Body of pancreas (tissue), 4 donors: ENCODE results near the gene NAALADL1.

Source experiments
- POLR2A ChIP-seq, 3 donors: fragments of 450-650 bp; IDR thresholded peaks; one replicate each; pipeline ENCODE4 v1.6.1; 2016; ENCODE audit warnings: antibody characterized with exemption in 3 of 3, mild to moderate bottlenecking in 2 of 3
- TF ChIP-seq, protein P1 (sequence below), 7 experiments: fragments of 450-650 bp in 4 of 7; fragments of 200-600 bp in 3 of 7; sonication (generic) in 3 of 7; IDR thresholded peaks; one replicate each; pipeline ENCODE4 v1.5.1; 2016 to 2019; ENCODE audit warnings: antibody characterized with exemption in 7 of 7

DNA sequence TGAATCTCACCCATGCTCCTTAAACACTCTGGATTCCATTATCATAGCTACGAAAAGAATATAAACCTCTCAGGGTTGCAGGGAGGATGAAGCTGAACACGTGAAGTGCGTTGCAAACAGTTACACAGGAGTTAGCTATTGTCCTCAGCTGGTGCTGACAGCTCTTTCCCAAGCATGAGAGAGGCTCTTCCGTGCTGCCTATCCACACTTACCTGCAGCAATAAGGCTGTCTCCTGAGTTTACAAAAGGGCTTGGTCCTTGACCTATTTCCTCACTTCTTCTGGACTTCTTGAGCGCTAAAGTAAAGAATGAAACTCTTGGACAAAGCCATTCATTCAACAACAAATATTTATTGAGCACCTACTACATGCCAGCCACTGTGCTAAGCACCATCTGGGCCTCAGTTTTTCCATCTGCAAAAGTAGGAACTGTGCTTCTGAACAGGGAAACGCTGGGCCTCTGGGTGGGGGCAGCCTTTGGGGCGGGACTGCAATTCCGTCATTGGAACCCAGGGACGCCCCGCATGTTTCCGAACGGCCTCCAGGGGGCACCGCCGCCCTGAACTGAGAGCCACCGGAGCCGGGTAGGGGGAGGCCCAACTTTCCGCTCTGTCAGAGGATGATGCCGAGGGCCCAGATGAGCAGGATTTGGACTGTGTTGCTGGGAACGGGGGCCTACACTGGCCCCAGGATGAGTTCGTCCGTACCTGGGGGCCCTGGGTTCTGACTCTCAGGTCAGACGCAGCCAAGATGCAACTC is 45.0 kb downstream of the NAALADL1 start:
- TF ChIP-seq, protein P1, sequence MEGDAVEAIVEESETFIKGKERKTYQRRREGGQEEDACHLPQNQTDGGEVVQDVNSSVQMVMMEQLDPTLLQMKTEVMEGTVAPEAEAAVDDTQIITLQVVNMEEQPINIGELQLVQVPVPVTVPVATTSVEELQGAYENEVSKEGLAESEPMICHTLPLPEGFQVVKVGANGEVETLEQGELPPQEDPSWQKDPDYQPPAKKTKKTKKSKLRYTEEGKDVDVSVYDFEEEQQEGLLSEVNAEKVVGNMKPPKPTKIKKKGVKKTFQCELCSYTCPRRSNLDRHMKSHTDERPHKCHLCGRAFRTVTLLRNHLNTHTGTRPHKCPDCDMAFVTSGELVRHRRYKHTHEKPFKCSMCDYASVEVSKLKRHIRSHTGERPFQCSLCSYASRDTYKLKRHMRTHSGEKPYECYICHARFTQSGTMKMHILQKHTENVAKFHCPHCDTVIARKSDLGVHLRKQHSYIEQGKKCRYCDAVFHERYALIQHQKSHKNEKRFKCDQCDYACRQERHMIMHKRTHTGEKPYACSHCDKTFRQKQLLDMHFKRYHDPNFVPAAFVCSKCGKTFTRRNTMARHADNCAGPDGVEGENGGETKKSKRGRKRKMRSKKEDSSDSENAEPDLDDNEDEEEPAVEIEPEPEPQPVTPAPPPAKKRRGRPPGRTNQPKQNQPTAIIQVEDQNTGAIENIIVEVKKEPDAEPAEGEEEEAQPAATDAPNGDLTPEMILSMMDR (IDR thresholded peaks at IDR 0.05), result peak; percentile 73 to 93 (median 84)
- TF ChIP-seq POLR2A (IDR thresholded peaks at IDR 0.05), result peak; percentile 35 to 81 (median 74)
